Bronchial epithelial cell (primary cell): ENCODE results near the gene CCL17. TPM values are rescaled to one million over a fixed set of nuclear protein-coding genes. Genes with fewer than 3 reads are reported as not detected.

ENCODE experiments used
- DNase-seq: peaks from one replicate; pipeline ENCODE4 v3.0.0-alpha.2; 2010; ENCODE audit warnings: low read depth
- FAIRE-seq: peaks from 2 replicates; lab custom pipeline; 2011; peaks lifted over from hg19 to GRCh38; lab: Jason Lieb, UNC
- H3K27me3 ChIP-seq: 2 replicates; pipeline ENCODE4 v1.5.1; 2011; ENCODE audit warnings: low read length; ENCODE audit not compliant: control insufficient read depth, insufficient read depth
- H3K36me3 ChIP-seq: 2 replicates; pipeline ENCODE4 v1.5.1; 2011; ENCODE audit warnings: low read length; ENCODE audit not compliant: control insufficient read depth, insufficient read depth
- H3K4me3 ChIP-seq: 2 replicates; pipeline ENCODE4 v1.5.1; 2011; ENCODE audit warnings: mild to moderate bottlenecking, low read depth, low read length, control low read depth
- CTCF ChIP-seq: IDR thresholded peaks from 2 replicates; pipeline ENCODE4 v1.5.1; 2011; ENCODE audit warnings: mild to moderate bottlenecking, moderate library complexity, low read length, control low read depth, inconsistent platforms; ENCODE audit not compliant: insufficient read depth, severe bottlenecking
- total RNA-seq: library from RNA; depleted of rRNA; stranded (reverse); fragments of >200 nt; gene quantifications from 2 replicates; pipeline ENCODE4 v1.2.1, GENCODE V29; 2014

Gene CCL17
- total RNA-seq, 1 donor from 2014 or later = not detected

- FAIRE-seq = peak; percentile 52
- peaks cover 2% of the 10 kb centered on the region for H3K27me3 ChIP-seq
Observed at GRCh38 chr16:57358527-57359095, 46.0 kb upstream of the CCL17 start, which contains the start of gene CCL22. Gene CCL22, plus strand, starts transcription at chr16:57358783. Its CDS starts 34 bp downstream, at chr16:57358817.

GRCh38 chr16:57360321-57360935, 44.1 kb upstream of the CCL17 start:
- Histone ChIP-seq H3K27me3 (peaks cover 2% of the 10 kb centered on the region), H3K4me3 (no peak overlapping the region), H3K36me3 (no peaks in the 10 kb centered on the region)
- DNase-seq = no peak
- no peak for TF ChIP-seq CTCF
- no peak for FAIRE-seq

More at GRCh38 chr16:57358527-57359095, 46.0 kb upstream of the CCL17 start, which contains the start of gene CCL22:
- Histone ChIP-seq H3K4me3 (no peak within 1 kb of the TSS), H3K36me3 (no peaks in the 10 kb centered on the region)
- no peak for TF ChIP-seq CTCF
- DNase-seq = peak; percentile 57

- Histone ChIP-seq H3K27me3 (peaks cover 5% of the 10 kb centered on the region), H3K4me3 (no peak overlapping the region), H3K36me3 (no peaks in the 10 kb centered on the region)
- DNase-seq = no peak
- peak; percentile 50 for FAIRE-seq
- no peak for TF ChIP-seq CTCF
Observed at GRCh38 chr16:57361404-57361803, 43.2 kb upstream of the CCL17 start.

GRCh38 chr16:57364143-57364542, 40.4 kb upstream of the CCL17 start:
- no peak for TF ChIP-seq CTCF
- no peaks in the 10 kb centered on the region for H3K36me3 ChIP-seq
- no peak for DNase-seq
- no peak for FAIRE-seq
- H3K27me3 ChIP-seq = peaks cover 5% of the 10 kb centered on the region
- H3K4me3 ChIP-seq = no peak overlapping the region

GRCh38 chr16:57366544-57367040, 38.0 kb upstream of the CCL17 start:
- H3K36me3 ChIP-seq = no peaks in the 10 kb centered on the region
- DNase-seq (no peak), FAIRE-seq (peak; percentile 13)
- no peak overlapping the region for H3K4me3 ChIP-seq
- no peak for TF ChIP-seq CTCF
- peaks cover 5% of the 10 kb centered on the region for H3K27me3 ChIP-seq
